ENCODE measurements around the gene C9orf57. TPM values are rescaled to one million over a fixed set of nuclear protein-coding genes. Genes with fewer than 3 reads are reported as not detected.

C9orf57 gene
- total RNA-seq, 1 donor from 2014 or later: not detected

- Histone ChIP-seq H3K36me3 (no peaks in the 10 kb centered on the region), H3K27ac (peak overlapping the region; percentile 46), H3K27me3 (no peaks in the 10 kb centered on the region), H3K9me3 (no peaks in the 10 kb centered on the region), H3K4me1 (peaks cover 6% of the 10 kb centered on the region), H3K4me3 (no peak overlapping the region)
- no peak for DNase-seq (ENCODE audit: extremely low spot score in 2 of 2)
- intact Hi-C loops (cut with DNase I): loop anchor here (10.0 kb wide), 1 partner anchor 233 kb away; no protein-coding TSS in a partner anchor
- no peak for TF ChIP-seq POLR2A (IDR thresholded peaks at IDR 0.05)
Measured at GRCh38 chr9:72041369-72041768, 19.0 kb downstream of the C9orf57 start.

GRCh38 chr9:72039532-72039931, 20.9 kb downstream of the C9orf57 start:
- no peak overlapping the region for H3K27ac ChIP-seq
- H3K4me1 ChIP-seq: peaks cover 6% of the 10 kb centered on the region
- H3K4me3 ChIP-seq: no peak overlapping the region
- no peak for TF ChIP-seq POLR2AphosphoS5 (IDR thresholded peaks at IDR 0.05; ENCODE audit: insufficient read depth in 1 of 2, low read depth in 1 of 2)
- TF ChIP-seq POLR2A (IDR thresholded peaks at IDR 0.05): no peak
- TF ChIP-seq CTCF (IDR thresholded peaks at IDR 0.05): no peak
- DNase-seq (ENCODE audit: extremely low spot score in 2 of 2): no peak
- intact Hi-C loops (cut with DNase I): no loop called here
- H3K27me3 ChIP-seq: no peaks in the 10 kb centered on the region
- H3K36me3 ChIP-seq: no peaks in the 10 kb centered on the region
- no peaks in the 10 kb centered on the region for H3K9me3 ChIP-seq

- no peak for TF ChIP-seq POLR2A (IDR thresholded peaks at IDR 0.05)
- peak; percentile 78 to 96 (median 93) for TF ChIP-seq CTCF (IDR thresholded peaks at IDR 0.05)
- no peak for TF ChIP-seq POLR2AphosphoS5 (IDR thresholded peaks at IDR 0.05; ENCODE audit: insufficient read depth in 1 of 2, low read depth in 1 of 2)
- H3K4me3 ChIP-seq: no peak overlapping the region
- peaks cover 6% of the 10 kb centered on the region for H3K4me1 ChIP-seq
- no peaks in the 10 kb centered on the region for H3K36me3 ChIP-seq
- intact Hi-C loops (cut with DNase I): no loop called here
- H3K27me3 ChIP-seq: no peaks in the 10 kb centered on the region
- H3K27ac ChIP-seq: no peak overlapping the region
- H3K9me3 ChIP-seq: no peaks in the 10 kb centered on the region
- no peak for DNase-seq (ENCODE audit: extremely low spot score in 2 of 2)
Measured at GRCh38 chr9:72038890-72039410, 21.5 kb downstream of the C9orf57 start.

GRCh38 chr9:72038408-72038807, 22.0 kb downstream of the C9orf57 start:
- intact Hi-C loops (cut with DNase I): no loop called here
- TF ChIP-seq POLR2A (IDR thresholded peaks at IDR 0.05): no peak
- no peak for TF ChIP-seq CTCF (IDR thresholded peaks at IDR 0.05)
- no peak for TF ChIP-seq POLR2AphosphoS5 (IDR thresholded peaks at IDR 0.05; ENCODE audit: insufficient read depth in 1 of 2, low read depth in 1 of 2)
- DNase-seq (ENCODE audit: extremely low spot score in 2 of 2): no peak
- H3K4me3 ChIP-seq: no peak overlapping the region
- no peak overlapping the region for H3K27ac ChIP-seq
- no peaks in the 10 kb centered on the region for H3K27me3 ChIP-seq
- H3K36me3 ChIP-seq: no peaks in the 10 kb centered on the region
- peaks cover 6% of the 10 kb centered on the region for H3K4me1 ChIP-seq
- no peaks in the 10 kb centered on the region for H3K9me3 ChIP-seq

GRCh38 chr9:72037571-72037970, 22.8 kb downstream of the C9orf57 start:
- no peaks in the 10 kb centered on the region for H3K36me3 ChIP-seq
- no peak for DNase-seq (ENCODE audit: extremely low spot score in 2 of 2)
- H3K4me3 ChIP-seq: no peak overlapping the region
- H3K9me3 ChIP-seq: no peaks in the 10 kb centered on the region
- no peak overlapping the region for H3K27ac ChIP-seq
- TF ChIP-seq POLR2A (IDR thresholded peaks at IDR 0.05) (no peak), POLR2AphosphoS5 (IDR thresholded peaks at IDR 0.05; ENCODE audit: insufficient read depth in 1 of 2, low read depth in 1 of 2) (no peak), CTCF (IDR thresholded peaks at IDR 0.05) (no peak)
- intact Hi-C loops (cut with DNase I): no loop called here
- peaks cover 6% of the 10 kb centered on the region for H3K4me1 ChIP-seq
- no peaks in the 10 kb centered on the region for H3K27me3 ChIP-seq

Measured in vagina (tissue), 2 donors.